GM06990 (cell line): ENCODE results near the gene PPEF2.

Experiments
- DNase-seq: peaks from one replicate; pipeline ENCODE4 v3.0.0-alpha.2; 2011; ENCODE audit not compliant: insufficient read length; ENCODE audit errors: extremely low read depth
- H3K27me3 ChIP-seq: replicated peaks from 2 replicates; pipeline ENCODE4 v1.6.0; 2011; ENCODE audit warnings: low read length; ENCODE audit not compliant: control insufficient read depth, insufficient read depth
- H3K36me3 ChIP-seq: 2 replicates; pipeline ENCODE4 v1.5.1; 2011; ENCODE audit warnings: low read length; ENCODE audit not compliant: control insufficient read depth, insufficient read depth
- H3K4me3 ChIP-seq: replicated peaks from 2 replicates; pipeline ENCODE4 v1.5.1; 2011; ENCODE audit warnings: low read depth, mild to moderate bottlenecking, control low read depth, low read length
- CTCF ChIP-seq: IDR thresholded peaks from 2 replicates; pipeline ENCODE4 v1.5.1; 2011; ENCODE audit warnings: low read length, control low read depth, mild to moderate bottlenecking, inconsistent platforms; ENCODE audit not compliant: insufficient read depth, poor library complexity, severe bottlenecking

PPEF2 gene

GRCh38 chr4:75908555-75908954 lies 6.3 kb upstream of the PPEF2 start:
- TF ChIP-seq CTCF: no peak

GRCh38 chr4:75907966-75908365 lies 5.7 kb upstream of the PPEF2 start:
- TF ChIP-seq CTCF: no peak
- DNase-seq: no peak
- no peak overlapping the region for H3K4me3 ChIP-seq
- no peaks in the 10 kb centered on the region for H3K36me3 ChIP-seq
- H3K27me3 ChIP-seq: no peaks in the 10 kb centered on the region; the same call in 1 of the 2 replicates

More at GRCh38 chr4:75908555-75908954, 6.3 kb upstream of the PPEF2 start:
- DNase-seq: no peak
- Histone ChIP-seq H3K27me3 (no peaks in the 10 kb centered on the region; the same call in 1 of the 2 replicates), H3K36me3 (no peaks in the 10 kb centered on the region), H3K4me3 (no peak overlapping the region)

- H3K36me3 ChIP-seq: no peaks in the 10 kb centered on the region
- DNase-seq: no peak
- no peak overlapping the region for H3K4me3 ChIP-seq
- no peaks in the 10 kb centered on the region; the same call in 1 of the 2 replicates for H3K27me3 ChIP-seq
- TF ChIP-seq CTCF: no peak
Observed at GRCh38 chr4:75904076-75904475, 1.8 kb upstream of the PPEF2 start.

GRCh38 chr4:75898536-75898935 lies 3.7 kb downstream of the PPEF2 start:
- no peak for TF ChIP-seq CTCF
- no peaks in the 10 kb centered on the region; the same call in 1 of the 2 replicates for H3K27me3 ChIP-seq
- DNase-seq: no peak
- H3K4me3 ChIP-seq: no peak overlapping the region
- H3K36me3 ChIP-seq: no peaks in the 10 kb centered on the region

GRCh38 chr4:75895744-75896314 lies 6.4 kb downstream of the PPEF2 start:
- TF ChIP-seq CTCF: peak; percentile 51
- H3K4me3 ChIP-seq: no peak overlapping the region
- no peaks in the 10 kb centered on the region; the same call in 1 of the 2 replicates for H3K27me3 ChIP-seq
- no peak for DNase-seq
- H3K36me3 ChIP-seq: no peaks in the 10 kb centered on the region

- Histone ChIP-seq H3K36me3 (no peaks in the 10 kb centered on the region), H3K4me3 (no peak overlapping the region), H3K27me3 (no peaks in the 10 kb centered on the region; the same call in 1 of the 2 replicates)
- no peak for DNase-seq
- TF ChIP-seq CTCF: no peak
Observed at GRCh38 chr4:75892508-75892907, 9.7 kb downstream of the PPEF2 start.
